Measurements from ENCODE around the gene HAUS7.

Gene HAUS7

DNA sequence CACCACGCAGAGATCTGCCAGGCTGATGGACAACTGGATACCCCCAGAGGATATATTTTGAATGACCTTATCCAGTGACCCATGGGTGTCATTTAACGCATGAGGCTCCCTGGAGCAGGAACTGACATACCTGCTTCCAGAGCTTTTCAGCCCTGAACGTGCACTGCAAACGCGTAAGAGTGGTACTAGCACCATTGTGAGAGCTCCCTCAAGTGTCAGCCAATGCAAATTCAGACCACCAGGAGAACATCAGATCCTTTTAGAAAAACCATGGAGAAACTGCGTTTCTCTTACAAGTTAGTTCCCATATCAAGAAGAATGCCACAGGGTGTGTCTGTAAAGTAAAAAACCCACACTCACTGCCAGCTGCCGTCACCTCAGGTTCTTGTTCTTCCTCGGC is 31.8 kb downstream of the HAUS7 start:
- no peaks in the 10 kb centered on the region for H3K27me3 ChIP-seq (ENCODE audit: control insufficient read depth, insufficient read depth, low read length)
- H3K9ac ChIP-seq (ENCODE audit: low read length): no peak overlapping the region
- H3K4me1 ChIP-seq (ENCODE audit: control insufficient read depth, insufficient read depth, low read length): no peaks in the 10 kb centered on the region
- no peaks in the 10 kb centered on the region for H3K36me3 ChIP-seq (ENCODE audit: control insufficient read depth, insufficient read depth, low read length)
- no peaks in the 10 kb centered on the region for H3K9me3 ChIP-seq (ENCODE audit: control insufficient read depth, low read length)
- H3K4me3 ChIP-seq (ENCODE audit: low read length): no peak overlapping the region

DNA sequence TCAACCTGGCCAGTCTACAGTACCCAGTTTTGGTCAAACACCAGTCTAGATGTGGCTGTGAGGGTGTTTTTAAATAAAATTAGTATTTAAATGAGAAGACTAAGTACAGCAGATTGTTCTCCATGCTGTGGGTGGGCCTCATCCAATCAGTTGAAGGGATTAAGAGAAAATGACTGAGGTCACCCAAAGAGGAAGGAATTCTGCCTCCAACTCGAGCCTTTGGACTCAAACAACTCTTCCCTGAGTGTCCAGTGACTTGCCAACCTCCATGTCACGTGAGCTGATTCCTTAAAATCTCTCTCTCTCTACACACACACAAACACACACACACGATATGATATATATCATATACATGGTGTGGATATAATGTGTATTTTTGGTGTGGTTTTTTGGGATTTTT is 34.5 kb downstream of the HAUS7 start:
- no peaks in the 10 kb centered on the region for H3K36me3 ChIP-seq (ENCODE audit: control insufficient read depth, insufficient read depth, low read length)
- H3K4me3 ChIP-seq (ENCODE audit: low read length): no peak overlapping the region
- no peak overlapping the region for H3K9ac ChIP-seq (ENCODE audit: low read length)
- H3K4me1 ChIP-seq (ENCODE audit: control insufficient read depth, insufficient read depth, low read length): no peaks in the 10 kb centered on the region
- H3K27me3 ChIP-seq (ENCODE audit: control insufficient read depth, insufficient read depth, low read length): no peaks in the 10 kb centered on the region
- no peaks in the 10 kb centered on the region for H3K9me3 ChIP-seq (ENCODE audit: control insufficient read depth, low read length)

DNA sequence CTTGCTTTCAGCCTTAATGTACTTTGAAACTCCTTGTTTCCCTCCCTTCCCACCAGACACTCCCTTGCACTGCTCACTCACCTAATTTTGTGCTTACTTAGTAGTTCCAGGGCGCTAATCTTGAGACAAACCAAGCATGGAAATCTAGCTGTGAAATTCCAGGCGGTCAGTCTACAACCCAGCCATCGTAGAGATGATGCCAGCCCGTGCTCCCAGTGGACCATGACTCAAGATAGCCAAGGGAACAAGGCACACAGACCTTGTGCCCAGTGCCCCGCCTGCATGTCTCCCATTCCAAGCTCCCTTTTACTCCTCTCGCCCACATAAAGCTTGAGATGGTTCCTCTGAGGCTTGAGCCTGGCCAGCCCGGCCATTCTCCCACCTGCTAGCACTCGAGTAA is 35.6 kb downstream of the HAUS7 start:
- Histone ChIP-seq H3K4me3 (ENCODE audit: low read length) (no peak overlapping the region), H3K9ac (ENCODE audit: low read length) (no peak overlapping the region), H3K36me3 (ENCODE audit: control insufficient read depth, insufficient read depth, low read length) (no peaks in the 10 kb centered on the region), H3K9me3 (ENCODE audit: control insufficient read depth, low read length) (no peaks in the 10 kb centered on the region), H3K4me1 (ENCODE audit: control insufficient read depth, insufficient read depth, low read length) (no peaks in the 10 kb centered on the region), H3K27me3 (ENCODE audit: control insufficient read depth, insufficient read depth, low read length) (no peaks in the 10 kb centered on the region)

DNA sequence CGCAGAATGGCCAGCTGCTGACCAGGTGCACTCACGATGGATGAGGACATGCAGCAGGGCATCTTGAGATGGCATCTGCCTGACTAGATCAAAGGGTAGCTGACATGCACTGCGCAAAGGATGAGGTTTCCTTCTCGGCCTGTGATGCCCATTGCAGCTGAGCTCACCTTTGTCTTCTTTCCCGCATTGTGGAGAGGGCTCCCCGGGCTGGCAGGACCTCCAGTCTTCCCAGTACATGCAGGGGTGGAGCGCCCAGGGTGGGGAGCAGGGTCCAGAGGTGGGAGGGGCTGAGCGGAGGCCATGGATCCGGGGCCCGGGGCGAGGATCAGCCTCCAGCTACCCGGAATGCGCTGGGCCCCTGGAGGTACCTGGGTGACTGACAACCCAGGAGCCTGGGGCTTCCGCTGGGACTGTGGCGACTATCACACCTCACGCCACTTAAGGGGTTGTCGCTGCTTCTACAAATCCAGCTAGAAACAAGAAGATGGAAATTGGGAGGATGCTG is 36.5 kb downstream of the HAUS7 start:
- no peaks in the 10 kb centered on the region for H3K36me3 ChIP-seq (ENCODE audit: control insufficient read depth, insufficient read depth, low read length)
- no peak overlapping the region for H3K9ac ChIP-seq (ENCODE audit: low read length)
- no peaks in the 10 kb centered on the region for H3K4me1 ChIP-seq (ENCODE audit: control insufficient read depth, insufficient read depth, low read length)
- H3K27me3 ChIP-seq (ENCODE audit: control insufficient read depth, insufficient read depth, low read length): no peaks in the 10 kb centered on the region
- H3K9me3 ChIP-seq (ENCODE audit: control insufficient read depth, low read length): no peaks in the 10 kb centered on the region
- H3K4me3 ChIP-seq (ENCODE audit: low read length): no peak overlapping the region

DNA sequence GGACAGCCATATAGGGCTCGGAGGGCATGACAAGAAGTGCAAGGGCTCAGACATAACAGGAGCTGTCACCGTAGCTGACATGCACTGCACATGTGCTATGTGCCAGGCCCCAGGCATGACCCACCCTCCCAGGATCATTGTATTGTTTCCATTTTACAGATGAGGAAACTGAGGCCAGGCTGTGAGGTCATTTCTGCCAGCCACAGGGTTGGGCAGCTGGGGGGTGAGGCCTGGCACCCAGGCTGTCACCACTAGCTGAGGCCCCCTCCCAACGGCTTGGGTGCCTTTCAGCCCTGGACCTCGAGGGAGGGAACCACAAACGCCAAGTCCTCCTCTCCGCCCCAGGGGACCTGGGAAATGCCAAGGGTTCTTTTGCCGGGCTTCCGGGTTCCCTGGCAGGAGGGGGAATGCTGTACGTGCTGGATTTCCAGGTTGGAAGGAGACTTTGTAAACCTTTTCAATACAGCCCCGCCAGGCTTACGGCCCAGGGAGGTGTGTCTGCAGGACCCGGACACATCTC is 37.2 kb downstream of the HAUS7 start:
- Histone ChIP-seq H3K4me3 (ENCODE audit: low read length) (no peak overlapping the region), H3K27me3 (ENCODE audit: control insufficient read depth, insufficient read depth, low read length) (no peaks in the 10 kb centered on the region), H3K4me1 (ENCODE audit: control insufficient read depth, insufficient read depth, low read length) (no peaks in the 10 kb centered on the region), H3K9me3 (ENCODE audit: control insufficient read depth, low read length) (no peaks in the 10 kb centered on the region), H3K36me3 (ENCODE audit: control insufficient read depth, insufficient read depth, low read length) (no peaks in the 10 kb centered on the region), H3K9ac (ENCODE audit: low read length) (no peak overlapping the region)

DNA sequence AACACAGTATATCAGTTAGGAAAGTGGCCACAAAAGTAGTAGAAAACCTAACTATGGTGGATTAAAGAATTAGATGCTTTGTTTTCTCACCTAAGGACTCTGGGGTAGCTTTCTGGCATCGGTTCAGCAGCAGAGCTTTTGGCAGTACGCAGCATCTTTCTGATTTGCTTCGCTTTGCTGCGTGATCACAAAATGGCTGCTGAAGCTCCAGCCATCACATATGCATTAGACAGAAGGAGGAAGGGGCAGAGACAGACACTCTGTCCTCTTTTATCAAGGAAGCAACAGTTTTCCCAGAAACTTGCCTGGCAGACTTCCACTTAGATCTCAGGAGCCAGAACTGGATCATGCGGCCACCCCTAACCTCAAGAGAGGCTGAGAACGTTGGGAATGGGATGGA is 39.6 kb downstream of the HAUS7 start:
- Histone ChIP-seq H3K27me3 (ENCODE audit: control insufficient read depth, insufficient read depth, low read length) (no peaks in the 10 kb centered on the region), H3K4me1 (ENCODE audit: control insufficient read depth, insufficient read depth, low read length) (no peaks in the 10 kb centered on the region), H3K36me3 (ENCODE audit: control insufficient read depth, insufficient read depth, low read length) (no peaks in the 10 kb centered on the region), H3K9me3 (ENCODE audit: control insufficient read depth, low read length) (no peaks in the 10 kb centered on the region), H3K4me3 (ENCODE audit: low read length) (no peak overlapping the region), H3K9ac (ENCODE audit: low read length) (no peak overlapping the region)

DNA sequence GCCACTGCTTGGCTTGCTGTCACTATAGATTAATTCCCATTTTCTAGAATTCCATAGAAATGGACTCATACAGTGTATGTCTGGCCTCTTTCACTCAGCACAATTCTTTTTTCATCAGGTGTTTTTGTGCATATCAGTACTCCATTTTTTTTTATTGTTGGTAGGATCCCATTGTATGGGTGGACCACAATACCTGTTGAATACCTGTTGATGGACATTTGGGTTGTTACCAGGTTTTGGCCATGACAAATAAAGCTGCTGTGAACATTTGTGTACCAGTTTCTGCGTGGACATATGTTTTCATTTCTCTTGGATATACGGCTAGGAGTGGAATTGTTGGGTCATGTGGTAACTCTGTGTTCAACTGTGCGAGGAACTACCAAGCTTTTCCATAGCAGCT is 44.2 kb downstream of the HAUS7 start:
- no peaks in the 10 kb centered on the region for H3K4me1 ChIP-seq (ENCODE audit: control insufficient read depth, insufficient read depth, low read length)
- no peak overlapping the region for H3K4me3 ChIP-seq (ENCODE audit: low read length)
- no peaks in the 10 kb centered on the region for H3K9me3 ChIP-seq (ENCODE audit: control insufficient read depth, low read length)
- H3K27me3 ChIP-seq (ENCODE audit: control insufficient read depth, insufficient read depth, low read length): no peaks in the 10 kb centered on the region
- H3K36me3 ChIP-seq (ENCODE audit: control insufficient read depth, insufficient read depth, low read length): no peaks in the 10 kb centered on the region
- no peak overlapping the region for H3K9ac ChIP-seq (ENCODE audit: low read length)

DNA sequence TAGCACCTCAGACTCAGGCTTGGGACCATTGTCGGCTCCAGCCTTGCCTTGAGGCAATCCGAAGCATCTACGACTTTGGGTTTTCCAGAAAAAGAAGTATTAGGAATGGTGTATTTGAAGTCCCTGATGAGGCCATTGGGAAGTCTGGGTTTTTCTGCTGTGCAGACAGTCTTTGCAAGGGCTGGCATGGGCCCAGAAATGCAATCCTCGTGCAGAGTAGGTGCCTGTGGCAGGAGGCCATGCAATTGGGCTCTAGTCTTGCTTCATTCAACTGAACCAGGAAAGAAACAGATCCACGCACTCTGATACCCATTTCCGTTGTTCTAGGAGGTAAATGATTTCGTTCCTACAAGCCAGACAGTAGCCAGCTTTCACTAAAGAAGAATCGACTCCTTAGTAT is 46.7 kb downstream of the HAUS7 start:
- no peak overlapping the region for H3K9ac ChIP-seq (ENCODE audit: low read length)
- no peaks in the 10 kb centered on the region for H3K9me3 ChIP-seq (ENCODE audit: control insufficient read depth, low read length)
- H3K27me3 ChIP-seq (ENCODE audit: control insufficient read depth, insufficient read depth, low read length): no peaks in the 10 kb centered on the region
- no peak overlapping the region for H3K4me3 ChIP-seq (ENCODE audit: low read length)
- H3K36me3 ChIP-seq (ENCODE audit: control insufficient read depth, insufficient read depth, low read length): no peaks in the 10 kb centered on the region
- H3K4me1 ChIP-seq (ENCODE audit: control insufficient read depth, insufficient read depth, low read length): no peaks in the 10 kb centered on the region

DNA sequence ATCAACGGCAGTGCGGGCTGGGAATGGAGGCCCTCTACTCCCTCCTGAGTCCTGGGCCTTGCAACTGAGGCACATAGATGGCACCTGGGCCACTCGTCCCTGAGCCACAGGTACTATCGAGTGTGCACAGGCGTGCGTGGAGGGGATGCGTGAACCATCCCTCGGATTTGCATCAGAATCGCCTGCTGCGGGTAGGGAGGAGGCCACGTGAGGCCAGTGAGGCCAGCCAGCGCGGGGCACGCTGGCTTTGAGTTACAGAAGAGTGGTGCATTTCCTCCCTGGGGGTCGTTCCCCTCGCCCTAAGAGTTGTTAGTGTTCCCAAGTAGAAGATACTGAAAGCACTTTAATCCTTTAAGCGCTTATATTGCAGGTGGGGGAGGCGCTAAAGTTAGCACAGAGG is 48.5 kb downstream of the HAUS7 start:
- Histone ChIP-seq H3K9ac (ENCODE audit: low read length) (no peak overlapping the region), H3K4me3 (ENCODE audit: low read length) (no peak overlapping the region), H3K9me3 (ENCODE audit: control insufficient read depth, low read length) (no peaks in the 10 kb centered on the region), H3K27me3 (ENCODE audit: control insufficient read depth, insufficient read depth, low read length) (no peaks in the 10 kb centered on the region), H3K36me3 (ENCODE audit: control insufficient read depth, insufficient read depth, low read length) (no peaks in the 10 kb centered on the region), H3K4me1 (ENCODE audit: control insufficient read depth, insufficient read depth, low read length) (no peaks in the 10 kb centered on the region)

DNA sequence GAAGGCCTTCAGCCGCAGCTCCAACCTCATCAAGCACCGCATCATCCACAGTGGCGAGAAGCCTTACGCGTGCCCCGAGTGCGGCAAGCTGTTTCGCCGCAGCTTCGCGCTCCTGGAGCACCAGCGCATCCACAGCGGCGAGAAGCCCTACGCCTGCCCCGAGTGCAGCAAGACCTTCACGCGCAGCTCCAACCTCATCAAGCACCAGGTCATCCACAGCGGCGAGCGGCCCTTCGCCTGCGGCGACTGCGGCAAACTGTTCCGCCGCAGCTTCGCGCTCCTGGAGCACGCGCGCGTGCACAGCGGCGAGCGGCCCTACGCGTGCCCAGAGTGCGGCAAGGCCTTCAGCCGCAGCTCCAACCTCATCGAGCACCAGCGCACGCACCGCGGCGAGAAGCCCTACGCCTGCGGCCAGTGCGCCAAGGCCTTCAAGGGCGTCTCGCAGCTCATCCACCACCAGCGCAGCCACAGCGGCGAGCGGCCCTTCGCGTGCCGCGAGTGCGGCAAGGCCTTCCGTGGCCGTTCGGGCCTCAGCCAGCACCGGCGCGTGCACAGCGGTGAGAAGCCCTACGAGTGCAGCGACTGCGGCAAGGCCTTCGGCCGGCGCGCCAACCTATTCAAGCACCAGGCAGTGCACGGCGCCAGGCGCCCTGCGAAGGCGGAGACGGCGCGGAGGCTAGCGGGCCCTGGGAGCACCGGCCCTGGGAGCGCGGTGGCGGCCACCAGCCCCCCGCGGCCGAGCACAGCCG is 49.4 kb downstream of the HAUS7 start:
- H3K4me3 ChIP-seq (ENCODE audit: low read length): no peak overlapping the region
- H3K9me3 ChIP-seq (ENCODE audit: control insufficient read depth, low read length): no peaks in the 10 kb centered on the region
- no peak overlapping the region for H3K9ac ChIP-seq (ENCODE audit: low read length)
- H3K4me1 ChIP-seq (ENCODE audit: control insufficient read depth, insufficient read depth, low read length): no peaks in the 10 kb centered on the region
- no peaks in the 10 kb centered on the region for H3K27me3 ChIP-seq (ENCODE audit: control insufficient read depth, insufficient read depth, low read length)
- H3K36me3 ChIP-seq (ENCODE audit: control insufficient read depth, insufficient read depth, low read length): no peaks in the 10 kb centered on the region

DNA sequence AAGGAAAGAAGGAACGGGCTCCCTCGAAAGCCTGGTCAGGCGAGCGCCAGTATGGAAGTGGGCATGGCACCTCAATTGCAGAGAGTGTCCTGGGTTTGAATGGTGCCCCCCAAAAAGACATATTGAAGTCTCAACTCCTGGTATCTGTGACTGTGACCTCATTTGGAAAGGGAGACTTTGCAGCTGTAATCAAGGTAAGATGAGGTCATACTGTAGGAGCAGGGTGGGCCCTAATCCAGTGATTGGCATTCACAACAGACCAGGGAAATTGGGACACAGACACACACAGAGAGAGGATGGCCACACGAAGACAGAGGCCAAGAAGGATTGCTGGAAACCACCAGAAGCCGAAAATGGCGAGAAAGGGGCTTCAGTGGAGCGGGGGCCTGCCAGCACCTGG is 52.7 kb downstream of the HAUS7 start:
- H3K4me1 ChIP-seq (ENCODE audit: control insufficient read depth, insufficient read depth, low read length): no peaks in the 10 kb centered on the region
- no peaks in the 10 kb centered on the region for H3K9me3 ChIP-seq (ENCODE audit: control insufficient read depth, low read length)
- H3K9ac ChIP-seq (ENCODE audit: low read length): no peak overlapping the region
- H3K36me3 ChIP-seq (ENCODE audit: control insufficient read depth, insufficient read depth, low read length): no peaks in the 10 kb centered on the region
- H3K4me3 ChIP-seq (ENCODE audit: low read length): no peak overlapping the region
- no peaks in the 10 kb centered on the region for H3K27me3 ChIP-seq (ENCODE audit: control insufficient read depth, insufficient read depth, low read length)

DNA sequence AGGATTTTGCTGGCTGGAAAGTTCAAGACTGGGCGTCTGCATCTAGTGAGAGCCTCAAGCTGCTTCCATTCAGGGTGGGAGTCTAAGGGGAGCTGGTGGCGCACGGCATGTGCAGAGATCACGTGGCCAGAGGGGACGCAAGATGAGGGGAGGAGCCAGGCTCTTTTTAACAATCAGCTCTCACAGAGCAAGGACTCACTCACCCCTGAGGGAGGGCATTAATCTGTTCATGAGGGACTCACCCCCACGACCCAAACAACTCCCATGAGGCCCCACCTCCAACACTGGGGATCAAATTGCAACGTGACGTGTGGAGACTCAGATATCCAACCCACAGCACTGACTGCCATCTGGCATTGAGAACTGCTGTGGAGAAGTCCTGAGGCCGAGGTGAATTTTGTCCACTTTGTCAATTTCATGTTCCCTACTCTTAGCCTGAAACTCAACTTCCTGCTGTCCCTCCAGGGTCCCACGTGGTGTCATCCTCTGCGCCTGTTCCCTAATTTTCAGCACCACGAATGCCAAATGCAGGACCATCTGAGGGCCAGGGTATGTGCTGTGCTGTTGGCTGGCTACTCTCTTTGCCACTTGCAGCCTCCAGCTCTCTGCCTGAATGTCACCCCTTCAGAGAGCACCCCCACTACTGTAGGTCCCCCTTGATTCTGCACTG is 53.5 kb downstream of the HAUS7 start:
- Histone ChIP-seq H3K36me3 (ENCODE audit: control insufficient read depth, insufficient read depth, low read length) (no peaks in the 10 kb centered on the region), H3K27me3 (ENCODE audit: control insufficient read depth, insufficient read depth, low read length) (peaks cover 5% of the 10 kb centered on the region), H3K4me3 (ENCODE audit: low read length) (no peak overlapping the region), H3K4me1 (ENCODE audit: control insufficient read depth, insufficient read depth, low read length) (no peaks in the 10 kb centered on the region), H3K9me3 (ENCODE audit: control insufficient read depth, low read length) (no peaks in the 10 kb centered on the region), H3K9ac (ENCODE audit: low read length) (no peak overlapping the region)

Data from mucosa of stomach (tissue), 1 donor.